Activated T-cell treated with anti-CD3 and anti-CD28 coated beads for 1 hour (primary cell): ENCODE results near the gene S1PR4.
"Not testable (repeated sequence)": the region's sequence is repeated elsewhere in the genome, so short reads cannot be mapped to it uniquely, and the experiment has no call there.

Experiments used
- DNase-seq: peaks from one replicate; pipeline ENCODE4 v3.0.0-alpha.2; 2020; ENCODE audit warnings: low read depth

S1PR4 gene

DNA sequence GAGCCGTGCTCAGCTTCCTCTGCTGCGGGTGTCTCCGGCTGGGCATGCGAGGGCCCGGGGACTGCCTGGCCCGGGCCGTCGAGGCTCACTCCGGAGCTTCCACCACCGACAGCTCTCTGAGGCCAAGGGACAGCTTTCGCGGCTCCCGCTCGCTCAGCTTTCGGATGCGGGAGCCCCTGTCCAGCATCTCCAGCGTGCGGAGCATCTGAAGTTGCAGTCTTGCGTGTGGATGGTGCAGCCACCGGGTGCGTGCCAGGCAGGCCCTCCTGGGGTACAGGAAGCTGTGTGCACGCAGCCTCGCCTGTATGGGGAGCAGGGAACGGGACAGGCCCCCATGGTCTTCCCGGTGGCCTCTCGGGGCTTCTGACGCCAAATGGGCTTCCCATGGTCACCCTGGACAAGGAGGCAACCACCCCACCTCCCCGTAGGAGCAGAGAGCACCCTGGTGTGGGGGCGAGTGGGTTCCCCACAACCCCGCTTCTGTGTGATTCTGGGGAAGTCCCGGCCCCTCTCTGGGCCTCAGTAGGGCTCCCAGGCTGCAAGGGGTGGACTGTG, 1.2 kb downstream of the S1PR4 start:
- no peak for DNase-seq

- DNase-seq: no peak
These were observed 5.4 kb downstream of the S1PR4 start for GRCh38 chr19:3183721-3184641.

GRCh38 chr19:3184847-3185460, 6.4 kb downstream of the S1PR4 start:
- no peak for DNase-seq

DNA sequence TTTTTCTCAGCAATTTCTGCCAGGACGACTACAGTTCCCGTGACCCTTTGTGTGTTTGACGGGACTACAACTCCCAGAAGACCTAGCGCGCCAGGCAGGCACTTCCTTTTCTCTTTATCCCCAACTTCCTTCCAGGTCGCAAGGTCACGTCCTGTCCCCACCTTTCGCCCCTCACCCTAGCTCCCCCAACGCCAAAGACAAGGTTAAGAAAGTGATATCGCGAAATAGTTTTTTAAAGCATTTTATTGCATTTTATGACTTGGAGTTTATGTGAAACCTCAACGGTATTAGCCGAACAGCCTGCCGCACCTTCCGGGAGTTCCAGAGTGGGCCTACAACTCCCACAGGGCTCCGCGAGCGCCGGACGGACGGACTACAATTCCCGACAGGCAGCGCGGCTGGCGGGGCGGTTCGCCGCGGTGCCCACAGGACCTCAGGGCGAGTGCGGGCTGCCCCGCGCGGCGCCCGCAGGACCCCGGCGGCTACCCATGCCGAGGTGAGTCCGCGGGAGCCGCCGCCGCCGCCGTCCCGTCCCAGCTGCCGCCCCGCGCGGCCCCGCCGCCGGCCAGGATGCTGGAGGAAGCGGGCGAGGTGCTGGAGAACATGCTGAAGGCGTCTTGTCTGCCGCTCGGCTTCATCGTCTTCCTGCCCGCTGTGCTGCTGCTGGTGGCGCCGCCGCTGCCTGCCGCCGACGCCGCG, 7.0 kb downstream of the S1PR4 start, which contains the start of gene NCLN:
Gene NCLN (plus strand): TSS at position 470 of the 699 bp plus-strand sequence. CDS start 101 bp downstream, at position 571.
- DNase-seq: peak; percentile 93

- no peak for DNase-seq
These were observed 7.7 kb downstream of the S1PR4 start for GRCh38 chr19:3186160-3186688.

- no peak for DNase-seq
These were observed 8.5 kb downstream of the S1PR4 start for GRCh38 chr19:3186891-3187661.

- DNase-seq: no peak
These were observed 9.3 kb downstream of the S1PR4 start for GRCh38 chr19:3187662-3188511.

- no peak for DNase-seq
These were observed 10.3 kb downstream of the S1PR4 start for GRCh38 chr19:3188627-3189596.

- no peak for DNase-seq
These were observed 11.3 kb downstream of the S1PR4 start for GRCh38 chr19:3189702-3190469.

DNA sequence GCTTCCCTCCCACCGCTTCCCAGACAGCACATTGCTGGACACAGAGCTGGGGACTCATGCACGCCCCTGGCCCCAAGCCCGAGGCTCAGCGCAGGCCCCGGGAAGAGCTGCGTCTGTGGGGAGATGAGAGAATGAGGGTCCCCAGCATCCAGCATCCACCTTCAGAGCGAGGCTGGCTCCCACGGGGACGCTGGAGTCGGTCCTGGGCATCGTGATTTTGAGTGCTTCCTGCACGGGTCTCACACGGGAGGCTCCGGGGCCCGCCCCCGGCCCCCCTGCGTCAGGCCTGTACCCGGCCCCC, 11.9 kb downstream of the S1PR4 start:
- DNase-seq: no peak

GRCh38 chr19:3190921-3191805, 12.6 kb downstream of the S1PR4 start:
- no peak for DNase-seq

DNA sequence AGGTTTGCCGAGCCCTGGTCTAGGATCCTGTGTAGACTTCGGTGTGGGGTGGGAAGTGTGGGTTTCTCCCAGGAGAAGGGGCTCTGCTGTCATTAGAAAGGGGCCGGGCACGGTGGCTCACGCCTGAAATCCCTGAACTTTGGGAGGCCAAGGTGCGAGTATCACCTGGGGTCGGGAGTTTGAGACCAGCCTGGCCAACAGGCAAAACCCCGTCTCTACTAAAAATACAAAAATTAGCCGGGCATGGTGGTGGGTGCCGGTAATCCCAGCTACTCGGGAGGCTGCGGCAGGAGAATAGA, 13.2 kb downstream of the S1PR4 start:
- not testable (repeated sequence) for DNase-seq

DNA sequence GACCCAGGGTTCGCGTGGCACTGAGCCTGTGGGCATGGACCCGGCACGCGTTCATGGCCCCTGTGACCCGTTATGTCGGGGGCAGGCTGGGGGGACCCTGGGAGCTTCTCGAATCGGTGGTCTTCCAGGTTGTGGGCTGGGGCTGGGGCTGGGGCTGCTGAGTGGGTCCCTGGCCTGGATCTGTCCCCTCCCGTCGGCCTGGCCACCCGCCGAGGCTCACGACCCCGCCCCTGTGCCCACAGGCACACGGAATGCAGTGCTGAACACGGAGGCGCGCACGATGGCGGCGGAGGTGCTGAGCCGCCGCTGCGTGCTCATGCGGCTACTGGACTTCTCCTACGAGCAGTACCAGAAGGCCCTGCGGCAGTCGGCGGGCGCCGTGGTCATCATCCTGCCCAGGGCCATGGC, 13.7 kb downstream of the S1PR4 start:
- DNase-seq: no peak

- no peak for DNase-seq
These were observed 14.1 kb downstream of the S1PR4 start for GRCh38 chr19:3192684-3193083.

- no peak for DNase-seq
These were observed 14.9 kb downstream of the S1PR4 start for GRCh38 chr19:3193256-3194105.
